ENCODE results near the gene SLC2A1.

DNA sequence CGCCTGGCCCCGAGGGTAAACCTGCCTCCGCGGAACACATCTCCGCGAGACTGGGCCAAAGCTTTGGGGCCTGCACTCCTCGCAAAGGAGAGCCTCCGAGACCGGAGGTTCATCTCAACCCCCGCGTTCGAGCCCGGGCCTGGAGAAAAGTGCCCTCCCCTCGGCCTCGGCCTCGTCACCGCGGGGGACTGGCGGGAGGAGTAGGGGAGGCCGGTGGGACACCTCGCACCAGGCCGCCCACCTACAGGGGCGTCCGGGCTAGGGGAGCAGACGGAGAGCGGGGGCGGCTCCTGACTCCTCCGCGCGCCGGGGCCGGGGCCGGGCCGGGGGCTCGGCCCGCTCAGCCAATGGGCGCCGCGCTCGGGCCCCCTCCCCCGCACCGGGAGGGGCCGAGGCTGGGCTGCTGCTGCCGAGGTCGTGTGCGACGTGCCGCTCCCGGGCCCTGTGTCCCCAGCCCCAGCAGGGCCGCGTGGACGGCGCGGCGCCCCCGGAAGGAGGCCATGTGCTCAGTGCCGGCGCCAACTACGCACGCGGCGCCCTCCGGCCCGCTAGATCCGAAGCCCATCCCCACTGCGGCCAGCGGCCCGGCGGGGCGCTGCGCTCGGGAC, 684 bp downstream of the SLC2A1 start:
- TF ChIP-seq CTCF (IDR thresholded peaks at IDR 0.05) (peak in 1 of 7 experiments; percentile 13), POLR2A (IDR thresholded peaks at IDR 0.05) (no peak)
